H9 (cell line): ENCODE results near the gene DPP7. TPM values are rescaled to one million over a fixed set of nuclear protein-coding genes. Genes with fewer than 3 reads are reported as not detected.

Experiments
- DNase-seq: peaks from one replicate; pipeline ENCODE4 v3.0.0-alpha.2; 2017
- H2AFZ ChIP-seq: one replicate; pipeline ENCODE4 v1.6.1; 2013; ENCODE audit warnings: mild to moderate bottlenecking, low read length, control low read depth, moderate library complexity
- H2AK5ac ChIP-seq: 2 replicates; pipeline ENCODE4 v1.6.1; 2013; ENCODE audit warnings: low read length, control low read depth, mixed read lengths; ENCODE audit not compliant: insufficient read length
- H2BK120ac ChIP-seq: one replicate; pipeline ENCODE4 v1.6.1; 2013; ENCODE audit warnings: low read depth, mild to moderate bottlenecking, low read length, control low read depth, inconsistent platforms; ENCODE audit not compliant: poor library complexity, severe bottlenecking
- H2BK12ac ChIP-seq: 2 replicates; pipeline ENCODE4 v1.6.1; 2013; ENCODE audit warnings: low read length, control low read depth, mixed read lengths, low read depth; ENCODE audit not compliant: insufficient read length
- H2BK15ac ChIP-seq: 2 replicates; pipeline ENCODE4 v1.6.1; 2013; ENCODE audit warnings: low read depth, low read length, control low read depth
- H2BK20ac ChIP-seq: one replicate; pipeline ENCODE4 v1.6.1; 2013; ENCODE audit warnings: low read depth, mild to moderate bottlenecking, low read length, control low read depth, inconsistent platforms; ENCODE audit not compliant: poor library complexity, severe bottlenecking
- H2BK5ac ChIP-seq: 2 replicates; pipeline ENCODE4 v1.6.1; 2013; ENCODE audit warnings: low read length, control low read depth, mixed read lengths; ENCODE audit not compliant: insufficient read length
- H3K14ac ChIP-seq: 2 replicates; pipeline ENCODE4 v1.6.1; 2013; ENCODE audit warnings: low read length, control low read depth; ENCODE audit not compliant: insufficient read depth
- H3K18ac ChIP-seq: 2 replicates; pipeline ENCODE4 v1.6.1; 2013; ENCODE audit warnings: low read depth, mild to moderate bottlenecking, mixed read lengths, low read length, control low read depth; ENCODE audit not compliant: insufficient read length
- H3K23ac ChIP-seq: 2 replicates; pipeline ENCODE4 v1.6.1; 2013; ENCODE audit warnings: low read length, control low read depth, mixed read lengths, low read depth; ENCODE audit not compliant: insufficient read length
- H3K23me2 ChIP-seq: 2 replicates; pipeline ENCODE4 v1.6.1; 2013; ENCODE audit warnings: low read depth, mild to moderate bottlenecking, mixed read lengths, low read length, control low read depth; ENCODE audit not compliant: insufficient read length, poor library complexity, severe bottlenecking
- H3K27ac ChIP-seq: 2 replicates; pipeline ENCODE4 v1.5.1; 2013; ENCODE audit warnings: low read length, control low read depth, mixed read lengths, low read depth; ENCODE audit not compliant: insufficient read length
- H3K27me3 ChIP-seq: 2 replicates; pipeline ENCODE4 v1.6.1; 2013; ENCODE audit warnings: low read length, control low read depth, inconsistent platforms; ENCODE audit not compliant: insufficient read depth
- H3K4ac ChIP-seq: 2 replicates; pipeline ENCODE4 v1.6.1; 2013; ENCODE audit warnings: low read depth, mild to moderate bottlenecking, control low read depth, inconsistent platforms, low read length, moderate library complexity
- H3K4me1 ChIP-seq: 2 replicates; pipeline ENCODE4 v1.6.1; 2013; ENCODE audit warnings: low read length, control low read depth, inconsistent platforms; ENCODE audit not compliant: insufficient read depth
- H3K4me2 ChIP-seq: 2 replicates; pipeline ENCODE4 v1.6.1; 2013; ENCODE audit warnings: low read length, control low read depth, mixed read lengths; ENCODE audit not compliant: insufficient read length, insufficient read depth
- H3K56ac ChIP-seq: 2 replicates; pipeline ENCODE4 v1.6.1; 2013; ENCODE audit warnings: low read depth, mild to moderate bottlenecking, mixed read lengths, low read length, control low read depth; ENCODE audit not compliant: insufficient read length
- H3K79me1 ChIP-seq: 2 replicates; pipeline ENCODE4 v1.6.1; 2013; ENCODE audit warnings: low read depth, mild to moderate bottlenecking, moderate library complexity, low read length, control low read depth, inconsistent platforms; ENCODE audit not compliant: insufficient read depth, poor library complexity, severe bottlenecking
- H3K79me2 ChIP-seq: 2 replicates; pipeline ENCODE4 v1.6.1; 2013; ENCODE audit warnings: low read length, control low read depth, inconsistent platforms; ENCODE audit not compliant: insufficient read depth
- H3K9ac ChIP-seq: 2 replicates; pipeline ENCODE4 v1.6.1; 2013; ENCODE audit warnings: low read length, control low read depth, mixed read lengths; ENCODE audit not compliant: insufficient read length; ENCODE audit errors: extremely low read depth
- H3K9me3 ChIP-seq: one replicate; pipeline ENCODE4 v1.6.1; 2013; ENCODE audit warnings: low read depth, low read length, inconsistent platforms; ENCODE audit not compliant: control insufficient read depth
- H3T11ph ChIP-seq: one replicate; pipeline ENCODE4 v1.6.1; 2013; ENCODE audit warnings: mild to moderate bottlenecking, low read length, control low read depth, inconsistent platforms
- H4K20me1 ChIP-seq: one replicate; pipeline ENCODE4 v1.6.1; 2013; ENCODE audit not compliant: control insufficient read depth, insufficient read length, insufficient read depth
- H4K5ac ChIP-seq: 2 replicates; pipeline ENCODE4 v1.6.1; 2013; ENCODE audit warnings: low read depth, mild to moderate bottlenecking, mixed read lengths, low read length, control low read depth; ENCODE audit not compliant: insufficient read length
- H4K8ac ChIP-seq: replicated peaks from 2 replicates; pipeline ENCODE4 v1.6.1; 2013; ENCODE audit warnings: low read length, control low read depth, mixed read lengths, low read depth; ENCODE audit not compliant: insufficient read length
- H4K91ac ChIP-seq: 2 replicates; pipeline ENCODE4 v1.6.1; 2013; ENCODE audit warnings: low read depth, mild to moderate bottlenecking, moderate library complexity, mixed read lengths, low read length, control low read depth; ENCODE audit not compliant: insufficient read length
- H3K27ac Mint-ChIP-seq, 3 experiments: 2 replicates in 2 of 3; 3 replicates in 1 of 3; pipeline ENCODE4 v1.8.0; 2020 to 2021; ENCODE audit warnings: mixed read lengths in 3 of 3, mild to moderate bottlenecking in 1 of 3, moderate library complexity in 1 of 3
- H3K27me3 Mint-ChIP-seq: 2 replicates; pipeline ENCODE4 v1.8.0; 2021; ENCODE audit warnings: low read depth, mild to moderate bottlenecking, moderate library complexity, mixed read lengths
- H3K36me3 Mint-ChIP-seq, 3 experiments: 2 replicates in 2 of 3; 3 replicates in 1 of 3; pipeline ENCODE4 v1.8.0; 2020 to 2021; ENCODE audit warnings: low read depth in 3 of 3, mixed read lengths in 3 of 3; ENCODE audit not compliant: insufficient read depth in 1 of 3
- H3K4me1 Mint-ChIP-seq, 2 experiments: 2 replicates each; pipeline ENCODE4 v1.8.0; 2020; ENCODE audit warnings: mixed read lengths in 2 of 2
- H3K4me3 Mint-ChIP-seq, 2 experiments: 2 replicates in 1 of 2; 3 replicates in 1 of 2; pipeline ENCODE4 v1.8.0; 2020 to 2021; ENCODE audit warnings: mild to moderate bottlenecking in 2 of 2, mixed read lengths in 2 of 2, moderate library complexity in 1 of 2
- H3K9me3 Mint-ChIP-seq, 2 experiments: 2 replicates in 1 of 2; 3 replicates in 1 of 2; pipeline ENCODE4 v1.8.0; 2020; ENCODE audit warnings: mild to moderate bottlenecking in 2 of 2, mixed read lengths in 2 of 2, moderate library complexity in 1 of 2
- WGBS: extraction: QIAGEN DNeasy Blood & Tissue Kit; methylation state at CpG from one replicate; pipeline ENCODE4 v1.1.7; 2013; ENCODE audit warnings: missing lambda C conversion rate, low lambda C conversion rate, mixed read lengths; ENCODE audit not compliant: insufficient read length; ENCODE audit errors: extremely low coverage; 5-methylcytosine and 5-hydroxymethylcytosine counted together
- total RNA-seq: library from RNA; stranded (reverse); gene quantifications from 2 replicates; pipeline ENCODE4 v1.2.1, GENCODE V29; 2021
- TF ChIP-seq, protein P1 (sequence below): fragments of 200-600 bp; sonication (generic); conservative IDR thresholded peaks from 3 replicates; pipeline ENCODE4 v1.8.0; 2021; ENCODE audit warnings: antibody characterized with exemption, mild to moderate bottlenecking

The DPP7 gene
- total RNA-seq, 1 experiment from 2014 or later = 29.4 TPM

DNA sequence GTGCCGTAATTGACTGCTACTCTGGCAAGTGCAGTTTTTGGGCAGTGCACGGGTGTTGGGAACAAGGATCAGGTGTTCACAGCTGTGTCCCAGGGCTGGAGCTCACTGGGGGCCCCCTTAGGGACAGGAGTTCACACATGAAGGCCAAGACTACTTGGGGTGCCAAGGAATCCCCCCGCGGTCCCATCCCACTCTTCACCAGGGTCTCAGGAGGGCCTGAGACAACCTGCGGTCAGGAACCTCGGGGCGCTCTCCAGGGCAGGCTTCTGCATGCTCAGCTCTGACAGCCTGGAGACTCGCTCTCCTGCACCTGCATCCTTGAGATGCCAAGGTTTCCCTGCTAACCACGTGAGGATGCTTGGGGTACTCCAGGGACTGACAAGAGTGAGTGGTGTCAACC is 30.0 kb downstream of the DPP7 start:
- Histone ChIP-seq H2AK5ac (no peak overlapping the region), H4K8ac (no peak overlapping the region), H3K14ac (no peak overlapping the region), H2BK120ac (no peak overlapping the region), H3K56ac (no peak overlapping the region), H2BK20ac (no peak overlapping the region), H3K23ac (no peak overlapping the region), H3K18ac (no peak overlapping the region), H3K4me2 (no peak overlapping the region), H3T11ph (no peak overlapping the region), H3K4me1 (no peaks in the 10 kb centered on the region), H4K91ac (no peak overlapping the region), H3K79me2 (no peaks in the 10 kb centered on the region), H2AFZ (no peak overlapping the region), H2BK5ac (no peak overlapping the region), H3K9ac (no peak overlapping the region), H3K27ac (no peak overlapping the region), H2BK15ac (no peak overlapping the region), H3K23me2 (peaks cover 12% of the 10 kb centered on the region), H4K5ac (no peak overlapping the region), H3K4ac (no peak overlapping the region), H3K79me1 (no peaks in the 10 kb centered on the region), H3K27me3 (no peaks in the 10 kb centered on the region), H4K20me1 (no peaks in the 10 kb centered on the region), H2BK12ac (no peak overlapping the region), H3K9me3 (no peaks in the 10 kb centered on the region)
- peaks cover 17 to 24% of the 10 kb centered on the region in 2 experiments for H3K4me1 Mint-ChIP-seq
- WGBS = no CpG with 5 or more reads among the region's 9 CpGs
- H3K9me3 Mint-ChIP-seq = no peaks in the 10 kb centered on the region
- H3K4me3 Mint-ChIP-seq = no peak overlapping the region
- peaks cover 16% of the 10 kb centered on the region for H3K27me3 Mint-ChIP-seq
- TF ChIP-seq, protein P1, sequence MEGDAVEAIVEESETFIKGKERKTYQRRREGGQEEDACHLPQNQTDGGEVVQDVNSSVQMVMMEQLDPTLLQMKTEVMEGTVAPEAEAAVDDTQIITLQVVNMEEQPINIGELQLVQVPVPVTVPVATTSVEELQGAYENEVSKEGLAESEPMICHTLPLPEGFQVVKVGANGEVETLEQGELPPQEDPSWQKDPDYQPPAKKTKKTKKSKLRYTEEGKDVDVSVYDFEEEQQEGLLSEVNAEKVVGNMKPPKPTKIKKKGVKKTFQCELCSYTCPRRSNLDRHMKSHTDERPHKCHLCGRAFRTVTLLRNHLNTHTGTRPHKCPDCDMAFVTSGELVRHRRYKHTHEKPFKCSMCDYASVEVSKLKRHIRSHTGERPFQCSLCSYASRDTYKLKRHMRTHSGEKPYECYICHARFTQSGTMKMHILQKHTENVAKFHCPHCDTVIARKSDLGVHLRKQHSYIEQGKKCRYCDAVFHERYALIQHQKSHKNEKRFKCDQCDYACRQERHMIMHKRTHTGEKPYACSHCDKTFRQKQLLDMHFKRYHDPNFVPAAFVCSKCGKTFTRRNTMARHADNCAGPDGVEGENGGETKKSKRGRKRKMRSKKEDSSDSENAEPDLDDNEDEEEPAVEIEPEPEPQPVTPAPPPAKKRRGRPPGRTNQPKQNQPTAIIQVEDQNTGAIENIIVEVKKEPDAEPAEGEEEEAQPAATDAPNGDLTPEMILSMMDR = no peak
- H3K27ac Mint-ChIP-seq = no peak overlapping the region
- DNase-seq = no peak
- H3K36me3 Mint-ChIP-seq = peaks cover 0 to 7% (median 4%) of the 10 kb centered on the region in 3 experiments; a peak in 3 of 7 replicates
